ENCODE data around the gene DGKD.
A peak's percentile ranks its signal among the peaks of the same experiment; 100 is the strongest.

The DGKD gene

DNA sequence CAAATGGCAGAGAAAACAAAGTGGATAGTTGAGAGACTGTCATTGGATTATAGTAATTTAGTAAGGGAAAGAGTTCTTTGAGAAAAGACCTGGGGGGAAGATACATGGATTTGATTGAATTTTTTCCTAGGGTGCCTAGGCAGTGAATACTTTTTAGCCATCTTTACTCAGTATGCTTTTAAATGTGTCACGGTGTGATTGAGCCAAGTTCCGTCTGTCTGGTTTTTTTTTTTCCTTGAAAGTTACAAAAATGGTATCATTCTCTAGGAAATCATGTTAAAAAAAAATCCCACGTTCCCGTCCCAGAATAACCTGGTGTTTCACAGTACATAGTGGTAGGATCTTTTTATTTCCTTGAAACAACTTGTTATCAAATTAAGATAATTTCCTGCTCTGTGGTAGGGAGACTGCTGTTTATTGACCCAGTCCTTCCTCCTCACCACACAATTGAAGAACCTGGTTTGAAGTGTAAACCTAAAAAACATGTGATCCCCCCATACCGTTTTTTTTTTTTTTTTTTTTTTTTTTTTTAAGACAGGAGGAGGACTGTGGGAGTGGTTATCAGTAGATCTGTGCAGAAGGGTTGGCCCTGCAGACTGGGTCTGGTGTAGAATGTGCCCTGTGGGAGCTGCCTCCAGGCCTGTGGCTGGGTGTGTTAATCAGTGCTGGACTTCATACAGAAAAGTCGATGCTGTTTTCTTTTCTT, 55.1 kb downstream of the DGKD start:
- H3F3A ChIP-seq (ENCODE audit: low read depth), result peaks cover 13% of the 10 kb centered on the region; the same call in 1 of the 2 replicates
- peaks cover 8% of the 10 kb centered on the region; the same call in 1 of the 2 replicates for H3K9me3 ChIP-seq (ENCODE audit: insufficient read depth, low read depth, low read length)
- no peaks in the 10 kb centered on the region for H3K9me2 ChIP-seq (replicated peaks; ENCODE audit: low read depth, low read length)
- H2AFZ ChIP-seq (ENCODE audit: low read length), result no peak overlapping the region
- H3K4me3 ChIP-seq (ENCODE audit: low read length, poor library complexity, severe bottlenecking), result peak overlapping the region; percentile 42
- no peak for TF ChIP-seq EZH2phosphoT487 (IDR thresholded peaks at IDR 0.05; ENCODE audit: borderline replicate concordance)
- TF ChIP-seq, protein P1, sequence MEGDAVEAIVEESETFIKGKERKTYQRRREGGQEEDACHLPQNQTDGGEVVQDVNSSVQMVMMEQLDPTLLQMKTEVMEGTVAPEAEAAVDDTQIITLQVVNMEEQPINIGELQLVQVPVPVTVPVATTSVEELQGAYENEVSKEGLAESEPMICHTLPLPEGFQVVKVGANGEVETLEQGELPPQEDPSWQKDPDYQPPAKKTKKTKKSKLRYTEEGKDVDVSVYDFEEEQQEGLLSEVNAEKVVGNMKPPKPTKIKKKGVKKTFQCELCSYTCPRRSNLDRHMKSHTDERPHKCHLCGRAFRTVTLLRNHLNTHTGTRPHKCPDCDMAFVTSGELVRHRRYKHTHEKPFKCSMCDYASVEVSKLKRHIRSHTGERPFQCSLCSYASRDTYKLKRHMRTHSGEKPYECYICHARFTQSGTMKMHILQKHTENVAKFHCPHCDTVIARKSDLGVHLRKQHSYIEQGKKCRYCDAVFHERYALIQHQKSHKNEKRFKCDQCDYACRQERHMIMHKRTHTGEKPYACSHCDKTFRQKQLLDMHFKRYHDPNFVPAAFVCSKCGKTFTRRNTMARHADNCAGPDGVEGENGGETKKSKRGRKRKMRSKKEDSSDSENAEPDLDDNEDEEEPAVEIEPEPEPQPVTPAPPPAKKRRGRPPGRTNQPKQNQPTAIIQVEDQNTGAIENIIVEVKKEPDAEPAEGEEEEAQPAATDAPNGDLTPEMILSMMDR (conservative IDR thresholded peaks at IDR 0.05; ENCODE audit: low read length), result no peak
- H3K9ac ChIP-seq (ENCODE audit: low read depth, low read length, poor library complexity, severe bottlenecking), result no peak overlapping the region
- peak overlapping the region; percentile 73 for H3K4me2 ChIP-seq (ENCODE audit: low read depth, low read length, poor library complexity, severe bottlenecking)
- H3K4me1 ChIP-seq (ENCODE audit: insufficient read depth, low read length, poor library complexity, severe bottlenecking), result peaks cover 28% of the 10 kb centered on the region
- H3K27me3 ChIP-seq (ENCODE audit: insufficient read depth, low read length, poor library complexity, severe bottlenecking), result no peaks in the 10 kb centered on the region
- H4K20me1 ChIP-seq (ENCODE audit: insufficient read depth, low read length, poor library complexity, severe bottlenecking), result peaks cover 39% of the 10 kb centered on the region
- H3K36me3 ChIP-seq (ENCODE audit: insufficient read depth, low read length), result peaks cover 25% of the 10 kb centered on the region; the same call in 1 of the 2 replicates
- H3K79me2 ChIP-seq (ENCODE audit: insufficient read depth, low read length), result peaks cover 89% of the 10 kb centered on the region

- no peak overlapping the region for H2AFZ ChIP-seq (ENCODE audit: low read length)
- H3F3A ChIP-seq (ENCODE audit: low read depth), result peaks cover 13% of the 10 kb centered on the region; the same call in 1 of the 2 replicates
- no peaks in the 10 kb centered on the region for H3K9me2 ChIP-seq (replicated peaks; ENCODE audit: low read depth, low read length)
- TF ChIP-seq, protein P1 (conservative IDR thresholded peaks at IDR 0.05; ENCODE audit: low read length), result no peak
- TF ChIP-seq EZH2phosphoT487 (IDR thresholded peaks at IDR 0.05; ENCODE audit: borderline replicate concordance), result no peak
- peaks cover 90% of the 10 kb centered on the region for H3K79me2 ChIP-seq (ENCODE audit: insufficient read depth, low read length)
- peaks cover 23% of the 10 kb centered on the region for H3K4me1 ChIP-seq (ENCODE audit: insufficient read depth, low read length, poor library complexity, severe bottlenecking)
- peak overlapping the region; percentile 73 for H3K4me2 ChIP-seq (ENCODE audit: low read depth, low read length, poor library complexity, severe bottlenecking)
- H4K20me1 ChIP-seq (ENCODE audit: insufficient read depth, low read length, poor library complexity, severe bottlenecking), result peaks cover 33% of the 10 kb centered on the region
- no peak overlapping the region for H3K9ac ChIP-seq (ENCODE audit: low read depth, low read length, poor library complexity, severe bottlenecking)
- peak overlapping the region; percentile 42 for H3K4me3 ChIP-seq (ENCODE audit: low read length, poor library complexity, severe bottlenecking)
- peaks cover 8% of the 10 kb centered on the region; the same call in 1 of the 2 replicates for H3K9me3 ChIP-seq (ENCODE audit: insufficient read depth, low read depth, low read length)
- H3K36me3 ChIP-seq (ENCODE audit: insufficient read depth, low read length), result peaks cover 30% of the 10 kb centered on the region; the same call in 1 of the 2 replicates
- no peaks in the 10 kb centered on the region for H3K27me3 ChIP-seq (ENCODE audit: insufficient read depth, low read length, poor library complexity, severe bottlenecking)
Measured at GRCh38 chr2:233410196-233410760, 56.0 kb downstream of the DGKD start.

DNA sequence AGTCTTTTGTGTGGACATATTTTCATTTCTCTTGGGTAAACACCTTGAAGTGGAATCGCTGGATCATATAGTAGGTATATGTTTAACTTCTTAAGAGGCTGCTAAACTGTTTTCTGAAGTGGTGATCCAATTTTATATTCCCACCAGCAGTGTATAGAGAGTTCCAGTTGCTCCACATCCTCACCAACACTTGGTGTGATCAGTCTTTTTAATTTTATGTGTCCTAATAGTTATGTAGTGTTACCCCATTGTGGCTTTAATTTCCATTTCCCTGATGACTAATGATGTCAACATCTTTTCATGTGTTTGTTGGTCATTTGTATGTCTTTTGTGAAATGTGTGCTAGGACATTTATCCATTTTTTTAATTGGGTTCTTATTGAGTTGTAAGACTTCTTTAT, 56.9 kb downstream of the DGKD start:
- Histone ChIP-seq H3K9ac (ENCODE audit: low read depth, low read length, poor library complexity, severe bottlenecking) (no peak overlapping the region), H3K4me3 (ENCODE audit: low read length, poor library complexity, severe bottlenecking) (no peak overlapping the region), H2AFZ (ENCODE audit: low read length) (no peak overlapping the region), H3K9me2 (replicated peaks; ENCODE audit: low read depth, low read length) (no peaks in the 10 kb centered on the region), H3K79me2 (ENCODE audit: insufficient read depth, low read length) (peaks cover 91% of the 10 kb centered on the region), H3K36me3 (ENCODE audit: insufficient read depth, low read length) (peaks cover 31% of the 10 kb centered on the region; the same call in 1 of the 2 replicates), H3K9me3 (ENCODE audit: insufficient read depth, low read depth, low read length) (peaks cover 8% of the 10 kb centered on the region; the same call in 1 of the 2 replicates), H3F3A (ENCODE audit: low read depth) (peaks cover 13% of the 10 kb centered on the region; the same call in 1 of the 2 replicates), H3K4me1 (ENCODE audit: insufficient read depth, low read length, poor library complexity, severe bottlenecking) (peaks cover 23% of the 10 kb centered on the region), H4K20me1 (ENCODE audit: insufficient read depth, low read length, poor library complexity, severe bottlenecking) (peaks cover 34% of the 10 kb centered on the region), H3K4me2 (ENCODE audit: low read depth, low read length, poor library complexity, severe bottlenecking) (no peak overlapping the region), H3K27me3 (ENCODE audit: insufficient read depth, low read length, poor library complexity, severe bottlenecking) (no peaks in the 10 kb centered on the region)
- TF ChIP-seq, protein P1 (conservative IDR thresholded peaks at IDR 0.05; ENCODE audit: low read length), result no peak
- TF ChIP-seq EZH2phosphoT487 (IDR thresholded peaks at IDR 0.05; ENCODE audit: borderline replicate concordance), result no peak

All from Loucy (cell line).